Keratinocyte (primary cell): ENCODE measurements around the gene ZNF350. TPM values are rescaled to one million over a fixed set of nuclear protein-coding genes. Genes with fewer than 3 reads are reported as not detected.

ENCODE experiments used
- DNase-seq: peaks from one replicate; pipeline ENCODE4 v3.0.0-alpha.2; 2011; ENCODE audit warnings: low read depth, missing footprints, low spot score
- FAIRE-seq: peaks from 2 replicates; lab custom pipeline; 2011; peaks lifted over from hg19 to GRCh38; lab: Jason Lieb, UNC
- H2AFZ ChIP-seq: 2 replicates; pipeline ENCODE4 v1.6.0; 2012; ENCODE audit warnings: low read length, control low read depth, inconsistent platforms; ENCODE audit not compliant: control insufficient read depth
- H3K27ac ChIP-seq: 2 replicates; pipeline ENCODE4 v1.5.1; 2011; ENCODE audit warnings: low read length; ENCODE audit not compliant: control insufficient read depth, insufficient read depth
- H3K27me3 ChIP-seq: 3 replicates; pipeline ENCODE4 v1.6.0; 2011; ENCODE audit warnings: low read length; ENCODE audit not compliant: control insufficient read depth, insufficient read depth; ENCODE audit errors: extremely low read depth
- H3K36me3 ChIP-seq, 2 experiments: 2 replicates in 1 of 2; 3 replicates in 1 of 2; pipeline ENCODE4 v1.5.1; 2011; ENCODE audit warnings: low read length in 2 of 2, mild to moderate bottlenecking in 1 of 2; ENCODE audit not compliant: control insufficient read depth in 2 of 2, insufficient read depth in 2 of 2; ENCODE audit errors: extremely low read depth in 1 of 2
- H3K4me1 ChIP-seq: 3 replicates; pipeline ENCODE4 v1.5.1; 2011; ENCODE audit warnings: low read length; ENCODE audit not compliant: control insufficient read depth, insufficient read depth; ENCODE audit errors: extremely low read depth
- H3K4me2 ChIP-seq: 3 replicates; pipeline ENCODE4 v1.6.0; 2011; ENCODE audit warnings: low read depth, low read length; ENCODE audit not compliant: control insufficient read depth, insufficient read depth; ENCODE audit errors: extremely low read depth
- H3K4me3 ChIP-seq, 3 experiments: fragments of 200-600 bp in 1 of 3; sonication (generic) in 1 of 3; 2 replicates in 2 of 3; 3 replicates in 1 of 3; pipeline ENCODE4 v1.5.1; 2011 to 2016; ENCODE audit warnings: low read length in 3 of 3, mild to moderate bottlenecking in 3 of 3, control low read depth in 2 of 3, inconsistent platforms in 1 of 3, low read depth in 1 of 3, mixed read lengths in 1 of 3, mixed run types in 1 of 3, moderate library complexity in 1 of 3; ENCODE audit not compliant: control insufficient read depth in 2 of 3, insufficient read depth in 2 of 3; ENCODE audit errors: extremely low read depth in 1 of 3
- H3K79me2 ChIP-seq: 2 replicates; pipeline ENCODE4 v1.6.0; 2012; ENCODE audit warnings: low read length; ENCODE audit not compliant: control insufficient read depth, insufficient read depth
- H3K9ac ChIP-seq: 3 replicates; pipeline ENCODE4 v1.6.0; 2011; ENCODE audit warnings: low read length; ENCODE audit not compliant: control insufficient read depth, insufficient read depth; ENCODE audit errors: extremely low read depth
- H3K9me1 ChIP-seq: 3 replicates; pipeline ENCODE4 v1.6.0; 2011; ENCODE audit warnings: low read length; ENCODE audit not compliant: control insufficient read depth, insufficient read depth; ENCODE audit errors: extremely low read depth
- H3K9me3 ChIP-seq: 2 replicates; pipeline ENCODE4 v1.5.1; 2012; ENCODE audit warnings: low read depth, low read length; ENCODE audit not compliant: control insufficient read depth
- H4K20me1 ChIP-seq: 3 replicates; pipeline ENCODE4 v1.6.0; 2011; ENCODE audit warnings: low read length; ENCODE audit not compliant: control insufficient read depth, insufficient read depth; ENCODE audit errors: extremely low read depth
- EZH2 ChIP-seq: IDR thresholded peaks from one replicate; pipeline ENCODE4 v1.6.1; 2012; ENCODE audit warnings: inconsistent platforms, mild to moderate bottlenecking, low read length, moderate library complexity
- dilution Hi-C: fragments of 300-500 bp; cut with MboI; formaldehyde crosslinking; loops from one replicate; pipeline ENCODE4 v1.7.0; 2020; ENCODE audit warnings: low sequenced_read_pairs; ENCODE audit not compliant: extremely low pct_ligation_motif_present
- polyA minus RNA-seq, 3 experiments: library from RNA; depleted of rRNA, polyadenylated mRNA; stranded (reverse); fragments of >200 nt; gene quantifications; 1 replicate in 1 of 3; 2 replicates in 1 of 3; 3 replicates in 1 of 3; pipeline ENCODE4 v1.2.3, GENCODE V29; 2011
- polyA plus RNA-seq, 5 experiments: library from polyadenylated mRNA; depleted of rRNA in 3 of 5; stranded (reverse) in 3 of 5; stranded (forward) in 1 of 5; unstranded in 1 of 5; fragments of >200 nt; gene quantifications; 1 replicate in 1 of 5; 2 replicates in 3 of 5; 3 replicates in 1 of 5; pipeline versions ENCODE4 v1.2.1 to v1.2.3, GENCODE V29; 2011 to 2012; ENCODE audit warnings: missing spikeins in 2 of 5, low read depth in 1 of 5, low replicate concordance in 1 of 5
- TF ChIP-seq, protein P1 (sequence below), 3 experiments: IDR thresholded peaks in 1 of 3; conservative IDR thresholded peaks in 1 of 3; optimal IDR thresholded peaks in 1 of 3; 2 replicates in 2 of 3; 3 replicates in 1 of 3; pipeline versions ENCODE3 to v1.5.1; 2011; ENCODE audit warnings: low read length in 3 of 3, mild to moderate bottlenecking in 3 of 3, moderate library complexity in 2 of 3, control low read depth in 1 of 3, inconsistent platforms in 1 of 3; ENCODE audit not compliant: insufficient read depth in 2 of 3; ENCODE audit errors: extremely low read depth in 1 of 3

ZNF350 gene
- 3.8 to 7.7 TPM (median 6.0 TPM) in 3 replicates for polyA plus RNA-seq
- polyA plus RNA-seq (2011; ENCODE audit: low read depth): 7.6 TPM
- polyA plus RNA-seq (2011; cell fraction: cytosol; rRNA removed): 2.7 and 7.4 TPM in 2 replicates
- 7.9 and 9.9 TPM in 2 replicates for polyA plus RNA-seq (2011; cell fraction: nucleus; rRNA removed)
- 5.3 and 9.1 TPM in 2 replicates for polyA plus RNA-seq (2012; ENCODE audit: low replicate concordance)
- 2.7 to 9.5 TPM (median 7.9 TPM) in 3 replicates for polyA minus RNA-seq
- 4.4 TPM for polyA minus RNA-seq (2011; cell fraction: cytosol; rRNA and poly(A)+ RNA removed)
- 5.4 and 10.5 TPM in 2 replicates for polyA minus RNA-seq (2011; cell fraction: nucleus; rRNA and poly(A)+ RNA removed)

DNA sequence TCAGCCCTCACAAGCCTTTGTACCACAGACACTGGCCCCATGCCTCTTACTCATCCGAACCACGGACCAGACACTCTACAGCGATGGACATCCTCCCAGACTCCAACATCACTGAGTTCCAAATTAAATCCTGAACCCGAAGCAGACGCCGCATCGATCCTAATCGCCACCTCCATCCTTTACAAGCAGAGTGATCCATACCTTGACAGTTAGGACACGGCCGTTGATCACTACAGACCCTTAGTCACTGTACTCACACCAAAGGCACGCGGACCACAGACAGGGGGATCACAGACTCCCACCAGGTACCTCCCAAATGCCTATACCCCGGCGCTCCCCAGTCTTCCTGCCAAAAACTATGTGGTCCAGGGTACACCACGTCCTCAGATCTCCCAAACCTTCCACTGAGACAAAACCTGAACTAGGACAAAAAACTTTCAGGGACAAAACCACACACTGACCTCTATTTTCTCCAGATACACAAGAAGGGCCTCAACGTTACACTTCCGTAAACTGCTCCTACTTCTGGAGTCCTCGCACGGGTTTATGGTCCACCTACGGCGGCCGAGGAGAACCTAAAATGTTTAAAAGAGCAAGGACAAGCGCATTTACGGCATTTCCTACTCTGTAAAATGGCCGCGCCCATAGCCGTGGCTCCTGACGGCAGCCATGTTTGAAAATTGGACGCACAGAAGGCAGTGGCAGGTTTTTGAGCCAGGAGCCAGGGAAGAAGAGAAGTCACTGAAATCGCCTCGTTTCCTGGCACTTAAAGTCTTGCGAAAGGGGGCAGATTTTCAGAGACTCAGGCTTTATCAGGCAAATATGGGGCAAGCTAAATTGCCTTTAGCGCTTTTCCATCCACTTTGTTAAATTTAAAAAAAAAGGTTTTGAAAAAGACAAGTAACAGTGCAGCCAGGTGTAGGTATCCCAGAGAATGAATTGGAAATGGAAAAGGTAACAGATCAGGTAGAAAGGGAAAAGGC, at the start of gene ZNF350:
TSS of gene ZNF350 (minus strand) at position 532 of the 983 bp plus-strand sequence. CDS start 12,480 bp downstream, outside the sequence.
- Histone ChIP-seq H3K27me3 (no peaks in the 10 kb centered on the region), H3K36me3 (no peaks in the 10 kb centered on the region), H2AFZ (peak within 1 kb of the TSS; percentile 99), H3K9me1 (no peaks in the 10 kb centered on the region), H3K4me1 (peaks cover 2% of the 10 kb centered on the region), H3K9me3 (peaks cover 6% of the 10 kb centered on the region), H3K4me2 (peak within 1 kb of the TSS; percentile 85), H4K20me1 (no peaks in the 10 kb centered on the region), H3K9ac (peak within 1 kb of the TSS; percentile 88), H3K27ac (peak within 1 kb of the TSS; percentile 82), H3K79me2 (peaks cover 25% of the 10 kb centered on the region), H3K4me3 (peak within 1 kb of the TSS; percentile 81 to 96 (median 86))
- DNase-seq (peak; percentile 54), FAIRE-seq (peak; percentile 67)
- dilution Hi-C loops: no loop called here
- no peak for TF ChIP-seq EZH2
- TF ChIP-seq, protein P1, sequence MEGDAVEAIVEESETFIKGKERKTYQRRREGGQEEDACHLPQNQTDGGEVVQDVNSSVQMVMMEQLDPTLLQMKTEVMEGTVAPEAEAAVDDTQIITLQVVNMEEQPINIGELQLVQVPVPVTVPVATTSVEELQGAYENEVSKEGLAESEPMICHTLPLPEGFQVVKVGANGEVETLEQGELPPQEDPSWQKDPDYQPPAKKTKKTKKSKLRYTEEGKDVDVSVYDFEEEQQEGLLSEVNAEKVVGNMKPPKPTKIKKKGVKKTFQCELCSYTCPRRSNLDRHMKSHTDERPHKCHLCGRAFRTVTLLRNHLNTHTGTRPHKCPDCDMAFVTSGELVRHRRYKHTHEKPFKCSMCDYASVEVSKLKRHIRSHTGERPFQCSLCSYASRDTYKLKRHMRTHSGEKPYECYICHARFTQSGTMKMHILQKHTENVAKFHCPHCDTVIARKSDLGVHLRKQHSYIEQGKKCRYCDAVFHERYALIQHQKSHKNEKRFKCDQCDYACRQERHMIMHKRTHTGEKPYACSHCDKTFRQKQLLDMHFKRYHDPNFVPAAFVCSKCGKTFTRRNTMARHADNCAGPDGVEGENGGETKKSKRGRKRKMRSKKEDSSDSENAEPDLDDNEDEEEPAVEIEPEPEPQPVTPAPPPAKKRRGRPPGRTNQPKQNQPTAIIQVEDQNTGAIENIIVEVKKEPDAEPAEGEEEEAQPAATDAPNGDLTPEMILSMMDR (optimal IDR thresholded peaks at IDR 0.05 in 1 of 3, IDR thresholded peaks at IDR 0.05 in 1 of 3, conservative IDR thresholded peaks at IDR 0.05 in 1 of 3; ENCODE audit: extremely low read depth in 1 of 3, insufficient read depth in 2 of 3, low read length in 3 of 3): no peak

DNA sequence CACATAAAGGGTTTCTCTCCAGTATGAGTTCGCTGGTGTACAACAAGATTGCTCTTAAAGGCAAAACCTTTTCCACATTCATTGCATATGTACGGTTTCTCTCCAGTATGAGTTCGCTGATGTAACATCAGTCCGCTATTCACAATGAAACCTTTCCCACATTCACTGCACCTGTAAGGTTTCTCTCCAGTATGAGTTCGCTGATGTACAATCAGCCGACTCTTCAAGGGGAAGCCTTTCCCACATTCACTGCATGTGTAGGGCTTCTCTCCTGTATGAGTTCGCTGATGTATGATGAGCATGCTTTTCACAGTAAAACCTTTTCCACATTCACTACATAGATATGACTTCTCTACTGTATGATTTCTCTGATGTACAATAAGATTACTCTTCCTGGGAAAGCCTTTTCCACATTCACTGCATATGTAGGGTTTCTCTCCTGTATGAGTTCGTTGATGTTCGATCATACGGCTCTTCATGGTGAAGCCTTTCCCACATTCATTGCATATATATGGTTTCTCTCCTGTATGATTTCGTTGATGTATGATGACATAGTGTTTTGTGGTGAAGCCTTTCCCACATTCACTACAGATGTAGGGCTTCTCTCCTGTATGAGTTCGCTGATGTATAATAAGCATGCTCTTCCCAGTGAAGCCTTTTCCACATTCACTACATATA, 47.5 kb upstream of the ZNF350 start:
- no peak overlapping the region for H3K9ac ChIP-seq
- DNase-seq: no peak
- FAIRE-seq: no peak
- no peaks in the 10 kb centered on the region for H3K9me1 ChIP-seq
- H3K4me2 ChIP-seq: no peak overlapping the region
- no peak overlapping the region for H3K4me3 ChIP-seq
- peaks cover 21 to 28% of the 10 kb centered on the region in 2 experiments for H3K36me3 ChIP-seq
- dilution Hi-C loops: no loop called here
- TF ChIP-seq, protein P1 (optimal IDR thresholded peaks at IDR 0.05 in 1 of 3, IDR thresholded peaks at IDR 0.05 in 1 of 3, conservative IDR thresholded peaks at IDR 0.05 in 1 of 3; ENCODE audit: extremely low read depth in 1 of 3, insufficient read depth in 2 of 3, low read length in 3 of 3): no peak
- TF ChIP-seq EZH2: no peak
- peaks cover 26% of the 10 kb centered on the region for H3K9me3 ChIP-seq
- no peak overlapping the region for H3K27ac ChIP-seq
- no peaks in the 10 kb centered on the region for H3K27me3 ChIP-seq
- H4K20me1 ChIP-seq: no peaks in the 10 kb centered on the region
- H3K4me1 ChIP-seq: no peaks in the 10 kb centered on the region
- no peak overlapping the region for H2AFZ ChIP-seq
- no peaks in the 10 kb centered on the region for H3K79me2 ChIP-seq
